ENCODE data around the gene DHFR2.
"Not testable (repeated sequence)": the region's sequence is repeated elsewhere in the genome, so short reads cannot be mapped to it uniquely, and the experiment has no call there.

DHFR2 gene

DNA sequence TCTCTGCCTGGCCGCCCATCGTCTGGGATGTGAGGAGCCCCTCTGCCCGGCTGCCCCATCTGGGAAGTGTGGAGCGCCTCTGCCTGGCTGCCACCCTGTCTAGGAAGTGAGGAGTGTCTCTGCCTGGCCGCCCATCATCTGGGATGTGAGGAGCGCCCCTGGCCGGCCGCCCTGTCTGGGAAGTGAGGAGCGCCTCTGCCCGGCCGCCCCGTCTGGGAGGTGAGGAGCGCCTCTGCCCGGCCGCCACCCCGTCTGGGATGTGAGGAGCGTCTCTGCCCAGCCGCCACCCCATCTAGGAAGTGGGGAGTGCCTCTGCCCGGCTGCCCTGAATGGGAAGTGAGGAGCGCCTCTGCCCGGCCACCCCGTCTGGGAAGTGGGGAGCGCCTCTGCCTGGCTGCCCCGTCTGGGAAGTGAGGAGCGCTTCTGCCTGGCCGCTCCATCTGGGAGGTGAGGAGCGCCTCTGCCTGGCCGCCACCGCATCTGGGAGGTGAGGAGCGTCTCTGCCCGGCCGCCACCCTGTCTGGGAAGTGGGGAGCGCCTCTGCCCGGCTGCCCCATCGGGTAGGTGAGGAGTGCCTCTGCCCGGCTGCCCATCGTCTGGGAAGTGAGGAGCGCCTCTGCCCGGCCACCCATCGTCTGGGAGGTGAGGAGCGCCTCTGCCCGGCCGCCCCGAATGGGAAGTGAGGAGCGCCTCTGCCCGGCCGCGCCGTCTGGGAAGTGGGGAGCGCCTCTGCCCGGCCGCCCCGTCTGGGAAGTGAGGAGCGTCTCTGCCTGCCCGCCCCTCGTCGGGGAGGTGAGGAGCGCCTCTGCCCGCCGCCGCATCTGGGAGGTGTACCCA, 18.4 kb downstream of the DHFR2 start:
- DNase-seq; H3K4me1 ChIP-seq (ENCODE audit: control insufficient read depth, insufficient read depth, low read length, poor library complexity, severe bottlenecking); H3K27ac ChIP-seq (ENCODE audit: insufficient read depth, low read length, poor library complexity, severe bottlenecking); H3K36me3 ChIP-seq (ENCODE audit: control insufficient read depth, insufficient read depth, low read length); H3K9me3 ChIP-seq (ENCODE audit: control insufficient read depth, low read length); H3K27me3 ChIP-seq (replicated peaks; ENCODE audit: control insufficient read depth, insufficient read depth, low read length, poor library complexity, severe bottlenecking); H3K4me3 ChIP-seq (ENCODE audit: insufficient read depth, low read depth, low read length, poor library complexity, severe bottlenecking): not testable (repeated sequence)

DNA sequence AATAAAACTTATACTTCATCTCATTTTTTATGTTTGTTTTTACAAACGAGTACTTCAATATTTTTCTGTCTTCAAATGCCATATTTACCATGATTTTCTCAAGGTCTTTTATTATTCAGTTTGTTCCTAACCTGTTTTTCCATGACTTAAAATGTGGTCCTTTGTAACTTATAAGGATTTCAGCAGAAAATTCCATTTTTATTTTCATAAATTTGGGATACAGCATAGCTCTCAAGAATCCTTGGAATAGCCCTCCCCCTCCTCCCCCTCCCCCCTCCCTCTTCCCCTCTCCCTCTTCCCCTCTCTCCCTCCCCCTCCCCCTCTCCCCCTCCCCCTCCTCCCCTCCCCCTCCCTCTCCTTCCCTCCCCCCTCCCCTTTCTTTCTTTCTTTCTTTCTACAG, 19.4 kb downstream of the DHFR2 start:
- no peaks in the 10 kb centered on the region for H3K27me3 ChIP-seq (replicated peaks; ENCODE audit: control insufficient read depth, insufficient read depth, low read length, poor library complexity, severe bottlenecking)
- H3K9me3 ChIP-seq (ENCODE audit: control insufficient read depth, low read length), result no peaks in the 10 kb centered on the region
- no peak overlapping the region for H3K27ac ChIP-seq (ENCODE audit: insufficient read depth, low read length, poor library complexity, severe bottlenecking)
- no peaks in the 10 kb centered on the region for H3K4me1 ChIP-seq (ENCODE audit: control insufficient read depth, insufficient read depth, low read length, poor library complexity, severe bottlenecking)
- H3K4me3 ChIP-seq (ENCODE audit: insufficient read depth, low read depth, low read length, poor library complexity, severe bottlenecking), result no peak overlapping the region
- DNase-seq, result no peak
- H3K36me3 ChIP-seq (ENCODE audit: control insufficient read depth, insufficient read depth, low read length), result peaks cover 5% of the 10 kb centered on the region

DNA sequence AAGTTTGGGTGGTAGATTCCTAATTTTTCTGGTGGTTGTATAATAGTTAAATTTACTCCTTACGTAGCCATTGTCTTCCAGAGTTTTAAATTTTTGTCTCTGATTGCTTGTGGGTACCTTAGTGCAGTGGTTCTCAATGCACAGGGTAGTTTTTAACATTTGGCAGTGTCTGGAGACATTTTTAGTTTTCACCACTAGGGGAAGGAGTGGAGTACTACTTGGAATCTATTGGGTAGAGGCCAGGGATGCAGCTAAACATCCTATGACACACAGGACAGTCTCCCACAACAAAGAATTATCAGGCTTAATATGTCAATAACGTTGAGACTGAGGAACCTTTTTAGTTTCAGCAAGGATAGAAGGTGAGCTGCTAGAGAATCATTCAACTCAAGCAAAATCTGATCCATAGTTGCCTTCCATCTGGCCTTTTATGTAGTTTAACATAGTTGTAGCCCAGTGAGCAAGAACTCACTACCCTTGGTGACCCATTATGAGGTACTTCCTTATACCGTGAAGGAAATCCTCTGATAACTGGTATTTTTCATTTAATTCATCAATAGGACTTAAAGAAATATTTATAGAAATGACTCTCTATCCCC, 25.7 kb downstream of the DHFR2 start:
- H3K36me3 ChIP-seq (ENCODE audit: control insufficient read depth, insufficient read depth, low read length), result no peaks in the 10 kb centered on the region
- DNase-seq, result no peak
- H3K27me3 ChIP-seq (replicated peaks; ENCODE audit: control insufficient read depth, insufficient read depth, low read length, poor library complexity, severe bottlenecking), result no peaks in the 10 kb centered on the region
- no peak overlapping the region for H3K27ac ChIP-seq (ENCODE audit: insufficient read depth, low read length, poor library complexity, severe bottlenecking)
- no peaks in the 10 kb centered on the region for H3K4me1 ChIP-seq (ENCODE audit: control insufficient read depth, insufficient read depth, low read length, poor library complexity, severe bottlenecking)
- H3K4me3 ChIP-seq (ENCODE audit: insufficient read depth, low read depth, low read length, poor library complexity, severe bottlenecking), result no peak overlapping the region
- no peaks in the 10 kb centered on the region for H3K9me3 ChIP-seq (ENCODE audit: control insufficient read depth, low read length)

DNA sequence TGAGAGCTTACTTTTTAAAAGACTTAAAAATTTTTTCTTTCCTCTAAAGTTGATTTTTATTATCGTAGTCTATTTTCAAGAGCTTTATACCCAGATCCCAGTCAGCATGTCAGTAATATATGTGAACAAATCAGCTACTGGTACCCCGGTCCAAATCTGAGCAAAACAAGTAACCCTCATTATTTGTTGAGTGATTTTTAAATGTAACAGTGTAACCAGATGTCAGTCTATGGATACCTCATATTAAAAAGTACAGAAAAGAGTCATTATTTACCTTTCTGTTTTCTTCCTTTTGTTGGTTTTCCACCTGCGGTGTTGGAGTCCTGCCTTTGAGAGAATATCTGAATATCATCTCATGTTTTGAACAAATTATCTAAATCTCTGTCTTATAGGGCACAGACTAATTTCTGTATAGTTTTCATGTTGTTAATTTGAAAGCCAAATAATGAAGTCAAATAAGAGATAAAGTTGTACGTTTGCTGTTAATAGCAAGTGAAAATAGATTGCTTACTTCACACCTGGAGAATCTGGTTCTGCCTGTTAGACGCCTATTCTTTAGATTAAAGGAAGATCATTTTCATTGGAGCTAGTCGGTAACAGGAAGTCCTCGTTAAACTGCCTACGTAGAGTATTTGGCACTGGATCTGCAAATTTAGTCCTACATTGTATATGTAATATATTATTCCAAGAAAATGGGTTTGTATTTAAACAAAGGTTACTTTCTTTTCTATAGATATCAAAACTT, 34.5 kb downstream of the DHFR2 start, which contains the start of gene STX19:
STX19 (minus strand) TSS at position 505 of the 745 bp plus-strand sequence. CDS start 13,328 bp downstream, outside the sequence.
- H3K4me3 ChIP-seq (ENCODE audit: insufficient read depth, low read depth, low read length, poor library complexity, severe bottlenecking), result no peak within 1 kb of the TSS
- H3K4me1 ChIP-seq (ENCODE audit: control insufficient read depth, insufficient read depth, low read length, poor library complexity, severe bottlenecking), result no peaks in the 10 kb centered on the region

DNA sequence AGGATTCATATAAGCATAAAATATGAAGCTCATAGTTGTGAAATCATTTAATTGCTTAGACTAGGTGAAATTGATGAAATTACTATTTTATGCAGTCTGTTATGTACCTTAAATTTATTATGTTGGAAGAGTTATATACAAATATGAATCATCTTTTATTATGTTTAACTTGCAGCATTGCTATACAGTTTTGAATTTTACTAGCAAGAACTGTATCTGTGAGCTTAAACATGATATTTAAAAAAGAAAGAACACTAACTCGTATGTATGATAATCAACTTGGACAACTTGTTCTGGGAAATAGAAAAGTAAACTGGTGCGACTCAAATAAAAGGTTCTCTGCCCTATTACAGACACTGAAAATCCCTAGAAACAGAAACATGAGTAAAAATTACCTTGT, 36.1 kb downstream of the DHFR2 start:
- no peak overlapping the region for H3K4me3 ChIP-seq (ENCODE audit: insufficient read depth, low read depth, low read length, poor library complexity, severe bottlenecking)
- H3K27ac ChIP-seq (ENCODE audit: insufficient read depth, low read length, poor library complexity, severe bottlenecking), result no peak overlapping the region
- no peaks in the 10 kb centered on the region for H3K4me1 ChIP-seq (ENCODE audit: control insufficient read depth, insufficient read depth, low read length, poor library complexity, severe bottlenecking)
- DNase-seq, result no peak
- no peaks in the 10 kb centered on the region for H3K9me3 ChIP-seq (ENCODE audit: control insufficient read depth, low read length)
- H3K36me3 ChIP-seq (ENCODE audit: control insufficient read depth, insufficient read depth, low read length), result no peaks in the 10 kb centered on the region
- H3K27me3 ChIP-seq (replicated peaks; ENCODE audit: control insufficient read depth, insufficient read depth, low read length, poor library complexity, severe bottlenecking), result no peaks in the 10 kb centered on the region

More for the DNA sequence above, 34.5 kb downstream of the DHFR2 start, which contains the start of gene STX19:
- DNase-seq, result no peak
- Histone ChIP-seq H3K9me3 (ENCODE audit: control insufficient read depth, low read length) (no peaks in the 10 kb centered on the region), H3K27me3 (replicated peaks; ENCODE audit: control insufficient read depth, insufficient read depth, low read length, poor library complexity, severe bottlenecking) (no peaks in the 10 kb centered on the region), H3K36me3 (ENCODE audit: control insufficient read depth, insufficient read depth, low read length) (no peaks in the 10 kb centered on the region), H3K27ac (ENCODE audit: insufficient read depth, low read length, poor library complexity, severe bottlenecking) (no peak within 1 kb of the TSS)

DNA sequence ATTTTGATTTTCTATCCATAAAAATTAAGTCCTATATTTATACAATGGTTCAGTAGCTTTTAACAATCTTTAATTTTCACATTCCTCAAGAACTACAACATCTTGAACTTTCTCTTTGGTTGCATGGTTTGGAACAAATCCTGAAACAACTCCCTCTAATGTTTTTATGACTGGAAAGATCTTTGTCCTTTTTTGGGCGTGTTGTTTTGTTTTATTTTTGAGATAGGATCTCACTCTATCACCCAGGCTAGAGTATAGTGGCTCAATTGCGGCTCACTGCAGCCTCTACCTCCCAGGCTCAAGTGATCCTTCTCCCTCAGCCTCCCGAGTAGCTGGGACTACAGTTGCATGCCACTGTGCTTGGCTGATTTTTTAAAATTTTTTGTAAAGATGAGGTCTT, 38.3 kb downstream of the DHFR2 start:
- Histone ChIP-seq H3K27me3 (replicated peaks; ENCODE audit: control insufficient read depth, insufficient read depth, low read length, poor library complexity, severe bottlenecking) (no peaks in the 10 kb centered on the region), H3K4me1 (ENCODE audit: control insufficient read depth, insufficient read depth, low read length, poor library complexity, severe bottlenecking) (no peaks in the 10 kb centered on the region), H3K9me3 (ENCODE audit: control insufficient read depth, low read length) (no peaks in the 10 kb centered on the region), H3K36me3 (ENCODE audit: control insufficient read depth, insufficient read depth, low read length) (no peaks in the 10 kb centered on the region), H3K4me3 (ENCODE audit: insufficient read depth, low read depth, low read length, poor library complexity, severe bottlenecking) (no peak overlapping the region), H3K27ac (ENCODE audit: insufficient read depth, low read length, poor library complexity, severe bottlenecking) (no peak overlapping the region)
- DNase-seq, result no peak

DNA sequence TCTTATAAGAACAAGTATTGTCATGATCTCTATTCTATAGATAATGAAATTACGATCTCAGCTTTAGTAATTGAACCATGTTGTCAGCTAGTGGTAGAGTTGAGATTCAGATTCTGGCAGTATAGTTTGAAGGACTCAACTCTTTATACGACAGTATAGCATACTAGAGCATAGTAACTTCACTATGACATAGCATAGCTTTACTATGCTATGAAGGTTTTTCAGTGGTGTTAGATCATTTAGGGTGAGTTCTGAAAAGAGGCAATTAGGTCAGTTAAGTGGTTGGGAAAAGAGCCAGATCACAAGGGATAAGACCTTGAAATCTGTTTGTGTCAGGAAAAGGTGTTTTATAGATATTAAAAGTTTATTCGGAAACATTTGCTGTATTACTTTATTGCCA, 42.4 kb downstream of the DHFR2 start:
- Histone ChIP-seq H3K4me3 (ENCODE audit: insufficient read depth, low read depth, low read length, poor library complexity, severe bottlenecking) (no peak overlapping the region), H3K9me3 (ENCODE audit: control insufficient read depth, low read length) (no peaks in the 10 kb centered on the region), H3K36me3 (ENCODE audit: control insufficient read depth, insufficient read depth, low read length) (no peaks in the 10 kb centered on the region), H3K27me3 (replicated peaks; ENCODE audit: control insufficient read depth, insufficient read depth, low read length, poor library complexity, severe bottlenecking) (no peaks in the 10 kb centered on the region), H3K4me1 (ENCODE audit: control insufficient read depth, insufficient read depth, low read length, poor library complexity, severe bottlenecking) (no peaks in the 10 kb centered on the region), H3K27ac (ENCODE audit: insufficient read depth, low read length, poor library complexity, severe bottlenecking) (no peak overlapping the region)
- no peak for DNase-seq

DNA sequence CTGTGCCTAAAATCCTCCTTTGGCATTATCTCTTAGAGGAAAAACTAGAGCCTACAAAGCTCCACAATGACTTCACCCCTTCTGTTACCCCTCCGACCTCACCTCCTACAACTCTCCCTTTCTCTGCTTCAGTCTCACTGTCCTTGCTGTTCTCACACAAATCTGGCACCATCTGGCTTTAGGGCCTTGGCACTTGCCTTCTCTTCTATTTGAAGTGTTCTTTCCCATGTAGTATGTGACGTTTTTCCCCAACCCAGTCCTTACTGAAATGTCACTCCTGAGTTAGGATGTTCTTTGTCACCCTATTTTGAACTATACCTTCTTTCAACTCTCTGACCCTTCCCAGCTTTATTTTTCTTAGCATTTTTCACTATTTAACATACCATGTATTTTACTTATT, 43.1 kb downstream of the DHFR2 start:
- H3K36me3 ChIP-seq (ENCODE audit: control insufficient read depth, insufficient read depth, low read length), result no peaks in the 10 kb centered on the region
- H3K4me3 ChIP-seq (ENCODE audit: insufficient read depth, low read depth, low read length, poor library complexity, severe bottlenecking), result no peak overlapping the region
- H3K4me1 ChIP-seq (ENCODE audit: control insufficient read depth, insufficient read depth, low read length, poor library complexity, severe bottlenecking), result no peaks in the 10 kb centered on the region
- no peak for DNase-seq
- H3K9me3 ChIP-seq (ENCODE audit: control insufficient read depth, low read length), result no peaks in the 10 kb centered on the region
- no peaks in the 10 kb centered on the region for H3K27me3 ChIP-seq (replicated peaks; ENCODE audit: control insufficient read depth, insufficient read depth, low read length, poor library complexity, severe bottlenecking)
- no peak overlapping the region for H3K27ac ChIP-seq (ENCODE audit: insufficient read depth, low read length, poor library complexity, severe bottlenecking)

DNA sequence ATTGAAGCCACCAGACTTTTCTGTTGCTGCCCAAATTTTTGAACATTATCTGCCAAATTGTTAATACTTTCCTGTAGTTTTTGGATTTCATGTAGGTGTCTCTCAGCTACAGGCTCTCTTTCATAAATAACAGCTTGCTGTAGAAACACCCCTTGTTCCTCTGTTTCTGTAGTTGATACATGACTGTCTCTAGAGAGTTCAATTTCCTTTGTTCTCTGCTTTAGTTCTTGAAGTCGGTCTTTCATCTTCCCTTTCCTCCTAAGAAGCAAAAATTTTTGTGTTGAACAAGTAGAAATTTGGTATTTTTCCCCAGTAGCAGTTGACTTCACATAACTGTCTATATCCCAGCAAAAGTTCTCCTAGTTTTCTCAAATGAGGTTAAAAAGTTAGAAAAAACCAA, 47.7 kb downstream of the DHFR2 start:
- no peaks in the 10 kb centered on the region for H3K36me3 ChIP-seq (ENCODE audit: control insufficient read depth, insufficient read depth, low read length)
- H3K27ac ChIP-seq (ENCODE audit: insufficient read depth, low read length, poor library complexity, severe bottlenecking), result no peak overlapping the region
- H3K4me3 ChIP-seq (ENCODE audit: insufficient read depth, low read depth, low read length, poor library complexity, severe bottlenecking), result no peak overlapping the region
- no peaks in the 10 kb centered on the region for H3K9me3 ChIP-seq (ENCODE audit: control insufficient read depth, low read length)
- no peak for DNase-seq
- no peaks in the 10 kb centered on the region for H3K4me1 ChIP-seq (ENCODE audit: control insufficient read depth, insufficient read depth, low read length, poor library complexity, severe bottlenecking)
- H3K27me3 ChIP-seq (replicated peaks; ENCODE audit: control insufficient read depth, insufficient read depth, low read length, poor library complexity, severe bottlenecking), result no peaks in the 10 kb centered on the region

DNA sequence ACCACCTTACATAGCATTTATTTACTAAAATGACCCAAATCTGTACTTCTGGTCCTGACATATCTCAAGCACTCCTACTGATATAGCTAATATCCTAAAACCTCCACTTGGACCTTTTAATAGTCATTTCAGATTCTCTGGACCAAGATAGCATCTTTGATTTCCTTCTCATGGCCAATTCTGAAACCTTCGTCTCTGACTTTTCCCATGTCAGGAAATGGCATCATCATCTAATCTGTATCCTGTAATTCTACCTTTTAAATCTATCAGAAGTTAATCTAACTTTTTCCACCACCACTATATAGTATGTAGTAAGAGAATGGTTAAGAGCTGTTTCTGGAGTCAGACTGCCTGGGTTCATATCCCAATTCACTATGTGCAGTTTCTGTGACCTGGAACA, 50.5 kb downstream of the DHFR2 start:
- Histone ChIP-seq H3K27me3 (replicated peaks; ENCODE audit: control insufficient read depth, insufficient read depth, low read length, poor library complexity, severe bottlenecking) (no peaks in the 10 kb centered on the region), H3K9me3 (ENCODE audit: control insufficient read depth, low read length) (no peaks in the 10 kb centered on the region), H3K36me3 (ENCODE audit: control insufficient read depth, insufficient read depth, low read length) (no peaks in the 10 kb centered on the region), H3K4me3 (ENCODE audit: insufficient read depth, low read depth, low read length, poor library complexity, severe bottlenecking) (no peak overlapping the region), H3K4me1 (ENCODE audit: control insufficient read depth, insufficient read depth, low read length, poor library complexity, severe bottlenecking) (no peaks in the 10 kb centered on the region), H3K27ac (ENCODE audit: insufficient read depth, low read length, poor library complexity, severe bottlenecking) (no peak overlapping the region)
- DNase-seq, result no peak
